Hippocampal formation (tissue), 2 donors: ENCODE results near the gene CAMTA2.
"Not testable (repeated sequence)": the region's sequence is repeated elsewhere in the genome, so short reads cannot be mapped to it uniquely, and the experiment has no call there.

ENCODE experiments used
- DNase-seq, 2 donors: peaks; one replicate each; lab custom pipeline; 2025; lab: John Stamatoyannopoulos, UW

CAMTA2 gene

DNA sequence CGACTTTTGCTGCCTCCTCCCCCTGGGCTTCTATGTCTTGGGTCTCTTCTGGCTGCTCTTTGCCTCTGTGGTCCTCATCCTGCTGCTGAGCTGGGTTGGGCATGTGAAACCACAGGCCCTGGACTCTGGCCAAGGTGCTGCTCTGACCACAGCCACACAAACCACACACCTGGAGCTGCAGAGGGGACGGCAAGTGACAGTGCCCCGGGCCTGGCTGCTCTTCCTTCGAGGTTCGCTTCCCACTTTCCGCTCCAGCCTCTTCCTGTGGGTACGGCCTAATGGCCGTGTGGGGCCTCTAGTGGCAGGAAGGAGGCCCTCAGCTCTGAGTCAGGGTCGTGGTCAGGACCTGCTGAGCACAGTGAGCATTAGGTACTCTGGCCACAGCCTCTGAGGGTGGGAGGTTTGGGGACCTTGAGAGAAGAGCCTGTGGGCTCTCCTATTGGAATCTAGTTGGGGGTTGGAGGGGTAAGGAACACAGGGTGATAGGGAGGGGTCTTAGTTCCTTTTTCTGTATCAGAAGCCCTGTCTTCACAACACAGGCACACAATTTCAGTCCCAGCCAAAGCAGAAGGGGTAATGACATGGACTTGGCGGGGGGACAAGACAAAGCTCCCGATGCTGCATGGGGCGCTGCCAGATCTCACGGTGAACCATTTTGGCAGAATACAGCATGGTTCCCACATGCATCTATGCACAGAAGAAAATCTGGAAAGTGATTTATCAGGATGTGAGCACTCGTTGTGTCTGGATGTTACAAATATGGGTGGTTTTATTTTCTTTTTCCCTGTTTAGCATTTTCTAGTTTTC is 53.1 kb downstream of the CAMTA2 start:
- DNase-seq, result no peak

DNA sequence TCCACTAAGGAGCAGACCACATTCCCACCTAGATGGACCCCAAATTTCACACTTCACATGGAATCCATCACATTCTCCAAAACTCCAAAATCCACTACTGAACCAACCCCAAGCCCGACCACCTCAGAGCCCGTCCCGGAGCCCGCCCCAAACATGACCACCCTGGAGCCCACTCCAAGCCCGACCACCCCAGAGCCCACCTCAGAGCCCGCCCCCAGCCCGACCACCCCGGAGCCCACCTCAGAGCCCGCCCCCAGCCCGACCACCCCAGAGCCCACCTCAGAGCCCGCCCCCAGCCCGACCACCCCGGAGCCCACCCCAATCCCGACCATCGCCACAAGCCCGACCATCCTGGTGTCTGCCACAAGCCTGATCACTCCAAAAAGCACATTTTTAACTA is 53.8 kb downstream of the CAMTA2 start:
- no peak for DNase-seq

DNA sequence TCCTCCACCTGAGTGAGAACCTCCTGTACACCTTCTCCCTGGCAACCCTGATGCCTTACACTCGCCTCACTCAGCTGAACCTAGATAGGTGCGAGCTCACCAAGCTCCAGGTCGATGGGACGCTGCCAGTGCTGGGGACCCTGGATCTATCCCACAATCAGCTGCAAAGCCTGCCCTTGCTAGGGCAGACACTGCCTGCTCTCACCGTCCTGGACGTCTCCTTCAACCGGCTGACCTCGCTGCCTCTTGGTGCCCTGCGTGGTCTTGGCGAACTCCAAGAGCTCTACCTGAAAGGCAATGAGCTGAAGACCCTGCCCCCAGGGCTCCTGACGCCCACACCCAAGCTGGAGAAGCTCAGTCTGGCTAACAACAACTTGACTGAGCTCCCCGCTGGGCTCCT is 54.7 kb downstream of the CAMTA2 start:
- no peak for DNase-seq

DNA sequence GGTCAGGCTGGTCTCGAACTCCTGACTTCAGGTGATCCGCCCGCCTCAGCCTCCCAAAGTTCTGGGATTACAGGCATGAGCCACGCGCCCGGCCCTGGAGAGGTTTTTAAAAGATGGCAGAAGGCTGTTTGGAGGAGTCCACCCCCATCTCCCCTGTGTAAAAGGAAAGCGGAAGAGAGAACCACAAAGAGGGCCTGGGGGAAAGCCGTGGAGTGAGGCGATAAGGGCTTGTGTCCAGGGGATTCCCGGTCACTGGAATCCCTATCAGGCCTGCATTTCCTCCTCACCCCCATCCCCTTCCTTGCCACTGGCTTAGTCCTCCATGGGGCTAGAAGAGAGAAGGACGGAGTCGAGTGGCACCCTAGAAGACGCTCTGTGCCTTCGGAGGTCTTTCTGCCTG is 55.5 kb downstream of the CAMTA2 start, which contains the start of gene GP1BA:
Gene GP1BA (plus strand): TSS at position 315 of the 400 bp plus-strand sequence. CDS start 328 bp downstream, outside the sequence.
- DNase-seq, result no peak

DNA sequence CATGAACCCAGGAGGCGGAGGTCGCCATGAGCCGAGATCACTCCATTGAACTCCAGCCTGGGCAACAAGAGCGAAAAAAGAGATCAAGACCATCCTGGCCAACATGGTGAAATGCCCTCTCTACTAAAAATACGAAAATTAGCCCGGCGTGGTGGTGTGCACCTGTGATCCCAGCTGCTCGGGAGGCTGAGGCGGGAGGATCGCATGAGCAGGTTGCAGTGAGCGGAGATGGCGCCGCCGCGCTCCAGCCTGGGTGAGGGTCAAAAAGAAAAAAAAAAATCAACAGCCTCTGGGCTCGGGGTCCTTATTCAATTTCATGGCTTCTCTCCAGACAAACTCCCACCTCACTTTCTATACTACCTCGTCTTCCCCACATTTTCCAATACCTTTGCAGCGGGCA is 58.6 kb downstream of the CAMTA2 start:
- no peak for DNase-seq

DNA sequence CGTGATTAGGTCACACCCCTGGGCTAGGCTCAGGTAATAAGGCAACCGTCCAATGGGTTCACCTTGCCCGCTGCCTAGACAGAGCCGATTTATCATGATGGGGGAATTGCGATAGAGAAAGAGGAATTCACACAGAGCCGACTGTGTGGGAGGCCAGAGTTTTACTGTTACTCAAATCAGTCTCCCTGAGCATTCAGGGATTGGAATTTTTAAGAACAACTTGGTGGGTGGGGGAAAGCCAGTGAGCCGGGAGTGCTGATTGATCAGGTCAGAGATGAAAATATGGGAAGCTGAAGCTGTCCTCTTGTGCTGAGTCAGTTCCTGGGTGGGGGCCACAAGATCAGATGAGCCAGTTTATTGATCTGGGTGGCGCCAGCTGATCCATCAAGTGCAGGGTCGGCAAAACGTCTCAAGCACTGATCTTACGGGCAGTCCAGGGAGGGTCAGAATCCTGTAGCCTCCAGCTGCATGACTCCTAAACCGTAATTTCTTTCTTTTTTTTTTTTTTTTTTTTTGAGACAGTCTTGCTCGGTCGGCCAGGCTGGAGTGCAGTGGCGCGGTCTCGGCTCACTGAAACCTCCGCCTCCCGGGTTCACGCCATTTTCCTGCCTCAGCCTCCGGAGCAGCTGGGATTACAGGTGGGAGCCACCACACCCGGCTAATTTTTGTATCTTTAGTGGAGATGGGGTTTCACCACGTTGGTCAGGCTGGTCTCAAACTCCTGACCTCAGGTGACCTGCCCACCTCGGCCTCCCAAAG is 60.7 kb downstream of the CAMTA2 start:
- DNase-seq, result not testable (repeated sequence)

DNA sequence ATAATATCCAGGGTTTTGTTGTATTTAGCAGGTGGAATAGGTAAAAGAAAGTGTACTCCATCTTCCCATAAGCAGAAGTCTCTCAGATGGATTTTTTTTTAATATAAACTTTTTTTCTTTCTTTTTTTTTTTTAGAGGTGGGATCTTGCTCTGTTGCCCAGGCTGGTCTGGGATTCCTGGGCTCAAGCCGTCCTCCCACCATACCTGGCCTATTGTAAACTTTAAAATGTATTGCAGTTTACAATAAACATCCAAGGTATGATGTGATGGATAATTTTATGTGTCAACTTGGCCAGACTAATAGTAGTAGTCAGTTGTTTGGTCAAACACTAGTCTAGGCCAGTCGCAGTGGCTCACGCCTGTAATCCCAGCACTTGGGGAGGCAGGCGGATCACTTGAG is 66.2 kb downstream of the CAMTA2 start:
- DNase-seq, result no peak

DNA sequence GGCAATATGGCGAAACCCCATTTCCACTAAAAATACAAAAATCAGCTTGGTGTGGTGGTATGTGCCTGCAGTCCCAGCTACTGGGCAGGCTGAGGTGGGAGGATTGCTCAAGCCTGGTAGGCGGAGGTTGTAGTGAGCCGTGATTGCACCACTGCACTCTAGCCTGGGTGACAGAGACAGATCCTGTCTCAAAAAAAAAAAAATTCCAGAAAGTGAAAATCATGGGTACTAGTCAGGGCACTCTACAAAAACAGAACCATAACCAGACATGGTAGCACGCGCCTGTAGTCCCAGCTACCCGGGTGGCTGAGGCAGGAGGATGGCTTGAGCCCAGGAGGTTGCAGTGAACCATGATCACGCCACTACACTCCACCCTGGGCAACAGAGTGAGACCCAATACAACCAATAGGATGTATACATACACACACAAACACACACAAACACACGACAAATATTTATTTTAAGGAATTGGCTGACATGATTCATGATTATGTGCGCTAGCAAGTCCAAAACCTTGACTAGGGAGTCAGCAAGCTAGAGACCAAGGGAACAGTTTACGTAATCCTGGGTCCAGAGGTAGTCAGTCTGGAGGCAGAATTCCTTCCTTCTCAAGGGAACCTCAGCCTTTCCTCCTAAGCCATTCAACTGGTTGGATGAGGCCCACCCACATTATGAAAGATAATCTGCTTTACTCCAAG is 67.0 kb downstream of the CAMTA2 start:
- no peak for DNase-seq

DNA sequence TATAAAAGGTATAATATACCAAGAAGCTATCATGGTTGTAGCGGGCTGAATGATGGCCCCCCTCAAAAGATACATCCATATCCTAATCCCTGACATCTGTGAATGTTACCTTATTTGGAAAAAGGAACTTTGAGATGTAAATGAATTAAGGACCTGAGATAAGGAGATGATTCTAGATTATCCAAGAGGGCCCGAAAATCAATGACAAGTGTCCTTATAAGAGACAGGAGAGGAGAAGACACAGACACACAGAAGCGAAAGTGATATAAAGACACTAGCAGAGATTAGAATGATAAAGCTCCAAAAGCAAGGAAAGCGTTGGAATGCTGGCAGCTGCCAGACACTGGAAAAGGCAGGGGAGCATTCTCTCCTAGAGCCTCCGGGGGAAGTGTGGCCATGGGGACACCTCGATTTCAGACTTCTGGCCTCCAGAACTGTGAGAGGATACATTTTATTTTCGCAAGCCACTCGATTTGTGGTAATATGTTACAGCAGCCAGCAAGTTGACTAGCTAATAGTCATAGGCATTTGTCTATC is 67.9 kb downstream of the CAMTA2 start:
- no peak for DNase-seq
